ENCODE data around the gene SLC2A13.

- no peak for TF ChIP-seq CTCF (IDR thresholded peaks at IDR 0.05)
- TF ChIP-seq POLR2A (IDR thresholded peaks at IDR 0.05): no peak
Observed at GRCh38 chr12:39872425-39872824, 233.5 kb downstream of the SLC2A13 start.
